Panc1 (cell line): ENCODE data around the gene SNTG2. TPM values are rescaled to one million over a fixed set of nuclear protein-coding genes. Genes with fewer than 3 reads are reported as not detected.

Source experiments
- ATAC-seq: fragments of 200-7000 bp; cut with Tn5 transposase; 2 replicates; pipeline ENCODE4 v1.9.1; 2020; ENCODE audit warnings: mild to moderate bottlenecking, moderate library complexity
- BruUV-seq: library from RNA; stranded (reverse); fragments of 400-500 nt; replicated peaks from 2 replicates; lab custom pipeline; 2021; lab: Mats Ljungman, UMichigan
- CTCF ChIA-PET: fragments of 300-600 bp; sonication (Branson Sonifier 250); formaldehyde crosslinking; loops from one replicate; lab custom pipeline; 2022; ENCODE audit warnings: antibody characterized with exemption; lab: Charles Lee
- POLR2A ChIA-PET: fragments of 300-600 bp; sonication (Branson Sonifier 250); formaldehyde crosslinking; loops from one replicate; lab custom pipeline; 2022; ENCODE audit warnings: antibody characterized with exemption; lab: Charles Lee
- DNase-seq: peaks from one replicate; pipeline ENCODE4 v3.0.0-alpha.2; 2010; ENCODE audit warnings: low read depth, low spot score
- H3K27ac ChIP-seq: 2 replicates; pipeline ENCODE4 v1.5.1; 2011; ENCODE audit warnings: mild to moderate bottlenecking, low read length, inconsistent platforms
- H3K27me3 ChIP-seq: fragments of 200-500 bp; sonication (Bioruptor generic); 2 replicates; pipeline ENCODE4 v1.6.0; 2014; ENCODE audit warnings: low read length, inconsistent platforms; ENCODE audit not compliant: control insufficient read depth, insufficient read depth
- H3K36me3 ChIP-seq: fragments of 200-500 bp; sonication (Bioruptor generic); 2 replicates; pipeline ENCODE4 v1.5.1; 2014; ENCODE audit warnings: inconsistent platforms, mild to moderate bottlenecking, low read length, moderate library complexity; ENCODE audit not compliant: control insufficient read depth, insufficient read depth
- H3K4me1 ChIP-seq: 2 replicates; pipeline ENCODE4 v1.5.1; 2011; ENCODE audit warnings: inconsistent platforms, mild to moderate bottlenecking, low read length, moderate library complexity; ENCODE audit not compliant: control insufficient read depth, insufficient read depth
- H3K4me3 ChIP-seq, 2 experiments: 2 replicates each; pipeline ENCODE4 v1.5.1; 2011 to 2012; ENCODE audit warnings: low read depth in 2 of 2, low read length in 2 of 2, mild to moderate bottlenecking in 2 of 2, inconsistent platforms in 1 of 2, moderate library complexity in 1 of 2
- H3K9me3 ChIP-seq: fragments of 200-500 bp; sonication (Bioruptor generic); 2 replicates; pipeline ENCODE4 v1.5.1; 2014; ENCODE audit warnings: low read depth, mild to moderate bottlenecking, inconsistent platforms, low read length, moderate library complexity; ENCODE audit not compliant: control insufficient read depth, insufficient read depth
- POLR2AphosphoS5 ChIP-seq: IDR thresholded peaks from 2 replicates; pipeline ENCODE4 v1.6.1; 2012; ENCODE audit warnings: mild to moderate bottlenecking, low read depth, low read length, moderate library complexity
- SIN3A ChIP-seq: IDR thresholded peaks from 2 replicates; pipeline ENCODE4 v1.6.1; 2012; ENCODE audit warnings: low read depth, mild to moderate bottlenecking, low read length, moderate library complexity, borderline replicate concordance; ENCODE audit not compliant: insufficient read depth
- TCF7L2 ChIP-seq: IDR thresholded peaks from 2 replicates; pipeline ENCODE4 v1.6.1; 2011; ENCODE audit warnings: mild to moderate bottlenecking, low read depth, low read length, inconsistent platforms
- in situ Hi-C: cut with HindIII; loops from 2 replicates; pipeline ENCODE4 v1.10.0; 2016; ENCODE audit warnings: low sequenced_read_pairs, low pct_unique_long_range_greater_than_20kb
- intact Hi-C: fragments of 100-400 bp; cut with micrococcal nuclease; formaldehyde crosslinking; loops from one replicate; pipeline ENCODE4 v1.10.0; 2022; ENCODE audit not compliant: unreplicated experiment
- total RNA-seq: library from RNA; stranded (reverse); gene quantifications from one replicate; pipeline ENCODE4 v1.2.1, GENCODE V29; 2021; ENCODE audit not compliant: unreplicated experiment
- TF ChIP-seq, protein P1 (sequence below): fragments of 450-650 bp; IDR thresholded peaks from 2 replicates; pipeline ENCODE4 v1.5.1; 2017; ENCODE audit warnings: mild to moderate bottlenecking
- TF ChIP-seq, protein P2 (sequence below), 2 experiments: IDR thresholded peaks; 2 replicates each; pipeline ENCODE4 v1.6.1; 2011 to 2012; ENCODE audit warnings: low read depth in 2 of 2, control low read depth in 1 of 2, low read length in 1 of 2, mild to moderate bottlenecking in 1 of 2, moderate library complexity in 1 of 2; ENCODE audit not compliant: insufficient read depth in 1 of 2

SNTG2 gene
- total RNA-seq, 1 experiment from 2014 or later: not detected

DNA sequence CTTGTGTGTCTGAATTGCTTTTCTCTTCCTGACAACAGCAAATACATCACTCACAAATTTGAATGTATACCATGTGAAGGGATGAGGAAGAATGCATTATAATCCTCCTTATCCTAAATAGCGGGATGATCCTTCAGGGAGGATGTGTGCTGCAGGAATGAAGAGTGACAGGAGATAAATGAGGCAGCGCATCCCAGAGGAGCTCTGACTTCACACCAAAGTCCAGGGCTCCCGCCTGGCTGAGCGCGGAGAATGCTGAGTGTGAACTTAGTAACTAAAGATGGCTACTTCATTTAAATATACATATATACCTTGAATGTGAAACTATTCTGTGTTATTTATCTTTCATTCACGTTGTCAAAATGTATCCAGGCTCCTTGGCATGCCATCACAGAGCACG lies 317.4 kb downstream of the SNTG2 start:
- ATAC-seq: no peak
- TF ChIP-seq, protein P1, sequence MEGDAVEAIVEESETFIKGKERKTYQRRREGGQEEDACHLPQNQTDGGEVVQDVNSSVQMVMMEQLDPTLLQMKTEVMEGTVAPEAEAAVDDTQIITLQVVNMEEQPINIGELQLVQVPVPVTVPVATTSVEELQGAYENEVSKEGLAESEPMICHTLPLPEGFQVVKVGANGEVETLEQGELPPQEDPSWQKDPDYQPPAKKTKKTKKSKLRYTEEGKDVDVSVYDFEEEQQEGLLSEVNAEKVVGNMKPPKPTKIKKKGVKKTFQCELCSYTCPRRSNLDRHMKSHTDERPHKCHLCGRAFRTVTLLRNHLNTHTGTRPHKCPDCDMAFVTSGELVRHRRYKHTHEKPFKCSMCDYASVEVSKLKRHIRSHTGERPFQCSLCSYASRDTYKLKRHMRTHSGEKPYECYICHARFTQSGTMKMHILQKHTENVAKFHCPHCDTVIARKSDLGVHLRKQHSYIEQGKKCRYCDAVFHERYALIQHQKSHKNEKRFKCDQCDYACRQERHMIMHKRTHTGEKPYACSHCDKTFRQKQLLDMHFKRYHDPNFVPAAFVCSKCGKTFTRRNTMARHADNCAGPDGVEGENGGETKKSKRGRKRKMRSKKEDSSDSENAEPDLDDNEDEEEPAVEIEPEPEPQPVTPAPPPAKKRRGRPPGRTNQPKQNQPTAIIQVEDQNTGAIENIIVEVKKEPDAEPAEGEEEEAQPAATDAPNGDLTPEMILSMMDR: no peak
- TF ChIP-seq POLR2AphosphoS5 (no peak), SIN3A (no peak), TCF7L2 (no peak)
- TF ChIP-seq, protein P2, sequence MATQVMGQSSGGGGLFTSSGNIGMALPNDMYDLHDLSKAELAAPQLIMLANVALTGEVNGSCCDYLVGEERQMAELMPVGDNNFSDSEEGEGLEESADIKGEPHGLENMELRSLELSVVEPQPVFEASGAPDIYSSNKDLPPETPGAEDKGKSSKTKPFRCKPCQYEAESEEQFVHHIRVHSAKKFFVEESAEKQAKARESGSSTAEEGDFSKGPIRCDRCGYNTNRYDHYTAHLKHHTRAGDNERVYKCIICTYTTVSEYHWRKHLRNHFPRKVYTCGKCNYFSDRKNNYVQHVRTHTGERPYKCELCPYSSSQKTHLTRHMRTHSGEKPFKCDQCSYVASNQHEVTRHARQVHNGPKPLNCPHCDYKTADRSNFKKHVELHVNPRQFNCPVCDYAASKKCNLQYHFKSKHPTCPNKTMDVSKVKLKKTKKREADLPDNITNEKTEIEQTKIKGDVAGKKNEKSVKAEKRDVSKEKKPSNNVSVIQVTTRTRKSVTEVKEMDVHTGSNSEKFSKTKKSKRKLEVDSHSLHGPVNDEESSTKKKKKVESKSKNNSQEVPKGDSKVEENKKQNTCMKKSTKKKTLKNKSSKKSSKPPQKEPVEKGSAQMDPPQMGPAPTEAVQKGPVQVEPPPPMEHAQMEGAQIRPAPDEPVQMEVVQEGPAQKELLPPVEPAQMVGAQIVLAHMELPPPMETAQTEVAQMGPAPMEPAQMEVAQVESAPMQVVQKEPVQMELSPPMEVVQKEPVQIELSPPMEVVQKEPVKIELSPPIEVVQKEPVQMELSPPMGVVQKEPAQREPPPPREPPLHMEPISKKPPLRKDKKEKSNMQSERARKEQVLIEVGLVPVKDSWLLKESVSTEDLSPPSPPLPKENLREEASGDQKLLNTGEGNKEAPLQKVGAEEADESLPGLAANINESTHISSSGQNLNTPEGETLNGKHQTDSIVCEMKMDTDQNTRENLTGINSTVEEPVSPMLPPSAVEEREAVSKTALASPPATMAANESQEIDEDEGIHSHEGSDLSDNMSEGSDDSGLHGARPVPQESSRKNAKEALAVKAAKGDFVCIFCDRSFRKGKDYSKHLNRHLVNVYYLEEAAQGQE (IDR thresholded peaks at IDR 0.05; ENCODE audit: insufficient read depth in 1 of 2, low read depth in 2 of 2, low read length in 1 of 2): no peak
- Histone ChIP-seq H3K27ac (no peak overlapping the region), H3K4me3 (no peak overlapping the region), H3K9me3 (no peaks in the 10 kb centered on the region), H3K27me3 (peaks cover 4% of the 10 kb centered on the region; the same call in 1 of the 2 replicates), H3K36me3 (no peaks in the 10 kb centered on the region), H3K4me1 (no peaks in the 10 kb centered on the region)
- BruUV-seq: no TSS peak
- ChIA-PET CTCF (no interaction called here), POLR2A (no interaction called here)
- in situ Hi-C loops (no loop called here), intact Hi-C loops (no loop called here)
- no peak for DNase-seq

DNA sequence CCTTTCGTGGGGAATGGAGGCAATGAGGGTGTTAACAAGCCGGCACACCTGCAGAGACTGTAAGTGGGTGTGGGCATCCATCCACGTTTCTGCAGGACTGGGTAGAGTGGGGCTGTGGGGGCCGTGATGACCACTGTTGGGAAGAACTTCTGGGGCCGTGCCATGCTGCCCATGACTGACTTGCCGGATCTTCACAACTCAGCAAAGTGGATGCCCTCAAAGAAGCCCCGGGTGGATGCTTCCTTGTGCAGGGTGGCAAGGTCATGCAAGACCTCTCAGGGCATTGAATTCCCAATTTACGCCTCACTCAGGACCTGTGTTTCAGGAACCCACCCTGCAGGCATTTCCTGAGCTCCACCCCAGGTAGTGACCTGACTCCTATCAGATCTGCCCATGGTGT lies 319.2 kb downstream of the SNTG2 start:
- H3K36me3 ChIP-seq: no peaks in the 10 kb centered on the region
- BruUV-seq: no TSS peak
- H3K9me3 ChIP-seq: no peaks in the 10 kb centered on the region
- H3K27ac ChIP-seq: no peak overlapping the region
- H3K27me3 ChIP-seq: peaks cover 6% of the 10 kb centered on the region; the same call in 1 of the 2 replicates
- CTCF ChIA-PET: no interaction called here
- TF ChIP-seq, protein P2 (IDR thresholded peaks at IDR 0.05; ENCODE audit: insufficient read depth in 1 of 2, low read depth in 2 of 2, low read length in 1 of 2): no peak
- TF ChIP-seq TCF7L2 (no peak), SIN3A (no peak), POLR2AphosphoS5 (no peak)
- TF ChIP-seq, protein P1: no peak
- H3K4me1 ChIP-seq: no peaks in the 10 kb centered on the region
- DNase-seq (no peak), ATAC-seq (no peak)
- intact Hi-C loops: no loop called here
- POLR2A ChIA-PET: no interaction called here
- H3K4me3 ChIP-seq: no peak overlapping the region
- in situ Hi-C loops: no loop called here
